ENCODE measurements around the gene PSMD13.

The PSMD13 gene

DNA sequence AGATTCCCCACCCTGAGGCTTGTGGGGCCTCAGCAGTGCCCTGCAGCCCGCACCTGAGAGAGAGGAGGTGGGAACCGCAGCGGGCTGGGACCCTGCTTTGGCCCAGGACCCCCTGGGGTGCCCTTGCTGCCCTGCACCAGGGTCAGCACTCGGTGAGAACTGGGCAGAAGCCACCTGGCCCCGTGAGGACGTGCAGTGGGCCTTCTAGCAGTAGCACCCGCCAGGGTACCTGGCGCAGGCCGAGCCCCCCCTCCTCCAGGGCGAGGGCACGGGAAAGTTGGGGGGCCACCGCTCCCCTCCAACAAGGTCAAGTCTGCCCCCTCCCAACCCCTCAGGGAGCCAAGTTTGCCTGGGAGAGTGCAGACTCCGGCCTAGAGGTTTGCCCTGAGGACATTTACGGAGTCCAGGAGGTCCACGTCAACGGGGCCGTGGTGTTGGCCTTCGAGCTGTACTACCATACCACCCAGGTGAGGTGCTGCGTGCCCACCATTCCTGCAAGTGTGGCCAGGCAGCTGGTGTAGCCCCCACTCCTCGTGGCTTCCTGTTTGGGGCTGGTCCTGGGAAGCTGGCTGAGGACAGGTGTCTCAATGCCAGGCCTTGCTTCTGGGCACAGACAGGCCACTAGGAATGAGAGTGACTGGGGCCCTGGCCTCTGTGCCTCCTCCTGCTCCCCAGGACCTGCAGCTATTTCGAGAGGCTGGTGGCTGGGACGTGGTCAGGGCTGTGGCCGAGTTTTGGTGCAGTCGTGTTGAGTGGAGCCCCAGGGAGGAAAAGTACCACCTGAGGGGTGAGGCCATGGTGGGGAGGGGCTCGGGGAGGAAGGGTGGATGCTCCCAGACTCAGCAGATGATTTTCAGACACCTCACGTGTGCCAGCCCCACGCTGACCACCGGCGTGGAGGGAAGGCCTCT lies 55.7 kb downstream of the PSMD13 start:
- Histone ChIP-seq H3K4me2 (ENCODE audit: low read depth, low read length, poor library complexity, severe bottlenecking) (no peak overlapping the region), H3K4me3 (ENCODE audit: insufficient read depth, low read length, poor library complexity, severe bottlenecking) (no peak overlapping the region), H3K27ac (ENCODE audit: low read depth, low read length) (no peak overlapping the region), H3F3A (ENCODE audit: insufficient read depth) (no peaks in the 10 kb centered on the region), H3K9me2 (replicated peaks; ENCODE audit: insufficient read depth, low read length) (no peaks in the 10 kb centered on the region), H3K36me3 (ENCODE audit: low read length) (no peaks in the 10 kb centered on the region), H3K27me3 (ENCODE audit: low read length) (no peaks in the 10 kb centered on the region), H4K20me1 (ENCODE audit: low read depth, low read length) (no peaks in the 10 kb centered on the region), H3K79me2 (ENCODE audit: insufficient read depth, low read length) (no peaks in the 10 kb centered on the region), H2AFZ (ENCODE audit: low read depth, low read length, severe bottlenecking) (no peak overlapping the region), H3K9me3 (ENCODE audit: insufficient read depth, low read length) (no peaks in the 10 kb centered on the region), H3K9ac (ENCODE audit: low read length) (no peak overlapping the region)
- TF ChIP-seq EZH2phosphoT487 (conservative IDR thresholded peaks at IDR 0.05; ENCODE audit: low read length), result no peak
- TF ChIP-seq, protein P1, sequence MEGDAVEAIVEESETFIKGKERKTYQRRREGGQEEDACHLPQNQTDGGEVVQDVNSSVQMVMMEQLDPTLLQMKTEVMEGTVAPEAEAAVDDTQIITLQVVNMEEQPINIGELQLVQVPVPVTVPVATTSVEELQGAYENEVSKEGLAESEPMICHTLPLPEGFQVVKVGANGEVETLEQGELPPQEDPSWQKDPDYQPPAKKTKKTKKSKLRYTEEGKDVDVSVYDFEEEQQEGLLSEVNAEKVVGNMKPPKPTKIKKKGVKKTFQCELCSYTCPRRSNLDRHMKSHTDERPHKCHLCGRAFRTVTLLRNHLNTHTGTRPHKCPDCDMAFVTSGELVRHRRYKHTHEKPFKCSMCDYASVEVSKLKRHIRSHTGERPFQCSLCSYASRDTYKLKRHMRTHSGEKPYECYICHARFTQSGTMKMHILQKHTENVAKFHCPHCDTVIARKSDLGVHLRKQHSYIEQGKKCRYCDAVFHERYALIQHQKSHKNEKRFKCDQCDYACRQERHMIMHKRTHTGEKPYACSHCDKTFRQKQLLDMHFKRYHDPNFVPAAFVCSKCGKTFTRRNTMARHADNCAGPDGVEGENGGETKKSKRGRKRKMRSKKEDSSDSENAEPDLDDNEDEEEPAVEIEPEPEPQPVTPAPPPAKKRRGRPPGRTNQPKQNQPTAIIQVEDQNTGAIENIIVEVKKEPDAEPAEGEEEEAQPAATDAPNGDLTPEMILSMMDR (IDR thresholded peaks at IDR 0.05; ENCODE audit: insufficient read depth, low read length, poor library complexity, severe bottlenecking), result no peak

DNA sequence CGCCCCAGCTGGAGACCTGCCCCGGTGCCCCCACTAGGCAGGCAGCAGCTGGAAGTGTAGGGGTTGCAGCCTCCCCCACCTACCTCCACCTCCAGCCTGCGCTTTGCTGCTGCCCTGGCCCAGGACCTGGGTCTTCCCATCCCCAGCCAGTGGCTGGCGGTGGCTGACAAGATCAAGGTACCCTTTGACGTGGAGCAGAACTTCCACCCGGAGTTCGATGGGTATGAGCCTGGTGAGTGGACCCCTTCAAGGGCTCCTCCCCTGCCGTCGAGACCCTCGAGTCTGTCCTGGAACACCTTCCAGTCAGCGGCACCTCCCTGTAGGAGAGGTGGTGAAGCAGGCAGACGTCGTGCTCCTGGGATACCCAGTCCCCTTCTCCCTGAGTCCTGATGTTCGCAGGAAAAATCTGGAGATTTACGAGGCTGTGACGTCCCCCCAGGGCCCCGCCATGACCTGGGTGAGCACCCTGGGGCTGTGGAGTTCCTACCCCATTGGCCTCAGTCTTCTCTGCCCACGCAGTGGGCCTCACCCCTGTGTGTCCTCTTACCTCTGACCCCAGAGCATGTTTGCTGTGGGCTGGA lies 56.6 kb downstream of the PSMD13 start:
- no peaks in the 10 kb centered on the region for H3K27me3 ChIP-seq (ENCODE audit: low read length)
- TF ChIP-seq, protein P1 (IDR thresholded peaks at IDR 0.05; ENCODE audit: insufficient read depth, low read length, poor library complexity, severe bottlenecking), result no peak
- TF ChIP-seq EZH2phosphoT487 (conservative IDR thresholded peaks at IDR 0.05; ENCODE audit: low read length), result no peak
- H3K9me3 ChIP-seq (ENCODE audit: insufficient read depth, low read length), result no peaks in the 10 kb centered on the region
- no peak overlapping the region for H3K27ac ChIP-seq (ENCODE audit: low read depth, low read length)
- no peaks in the 10 kb centered on the region for H3K9me2 ChIP-seq (replicated peaks; ENCODE audit: insufficient read depth, low read length)
- H3K9ac ChIP-seq (ENCODE audit: low read length), result no peak overlapping the region
- no peaks in the 10 kb centered on the region for H4K20me1 ChIP-seq (ENCODE audit: low read depth, low read length)
- H3K4me3 ChIP-seq (ENCODE audit: insufficient read depth, low read length, poor library complexity, severe bottlenecking), result no peak overlapping the region
- H3K79me2 ChIP-seq (ENCODE audit: insufficient read depth, low read length), result no peaks in the 10 kb centered on the region
- H3K4me2 ChIP-seq (ENCODE audit: low read depth, low read length, poor library complexity, severe bottlenecking), result no peak overlapping the region
- no peaks in the 10 kb centered on the region for H3K36me3 ChIP-seq (ENCODE audit: low read length)
- H2AFZ ChIP-seq (ENCODE audit: low read depth, low read length, severe bottlenecking), result no peak overlapping the region
- H3F3A ChIP-seq (ENCODE audit: insufficient read depth), result no peaks in the 10 kb centered on the region

DNA sequence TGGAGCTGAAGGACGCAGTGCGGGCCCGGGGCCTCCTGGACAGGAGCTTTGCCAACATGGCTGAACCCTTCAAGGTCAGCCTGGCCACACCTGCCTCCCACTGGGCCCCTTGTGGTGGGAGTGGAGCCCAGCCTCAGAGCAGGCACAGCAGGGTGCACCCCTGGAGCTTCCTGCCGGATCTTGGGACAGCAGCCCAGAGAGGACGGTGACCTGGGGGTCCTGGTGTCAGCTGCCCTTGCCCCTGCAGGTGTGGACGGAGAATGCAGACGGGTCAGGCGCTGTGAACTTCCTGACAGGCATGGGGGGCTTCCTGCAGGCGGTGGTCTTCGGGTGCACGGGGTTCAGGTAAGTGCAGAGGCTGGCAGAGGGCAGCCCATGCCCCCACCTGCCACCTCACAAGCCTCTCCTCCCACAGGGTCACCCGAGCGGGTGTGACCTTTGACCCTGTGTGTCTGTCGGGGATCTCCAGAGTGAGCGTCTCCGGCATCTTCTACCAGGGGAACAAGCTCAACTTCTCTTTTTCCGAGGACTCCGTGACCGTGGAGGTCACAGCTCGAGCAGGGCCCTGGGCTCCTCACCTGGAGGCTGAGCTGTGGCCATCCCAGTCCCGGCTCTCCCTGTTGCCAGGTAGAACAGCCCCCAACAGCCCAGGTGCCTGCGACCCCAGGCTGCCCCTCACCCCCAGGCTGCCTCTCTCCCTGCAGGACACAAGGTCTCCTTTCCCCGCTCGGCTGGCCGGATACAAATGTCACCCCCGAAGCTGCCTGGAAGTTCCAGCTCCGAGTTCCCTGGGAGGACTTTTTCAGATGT lies 57.3 kb downstream of the PSMD13 start:
- TF ChIP-seq EZH2phosphoT487 (conservative IDR thresholded peaks at IDR 0.05; ENCODE audit: low read length), result no peak
- TF ChIP-seq, protein P1 (IDR thresholded peaks at IDR 0.05; ENCODE audit: insufficient read depth, low read length, poor library complexity, severe bottlenecking), result no peak
- Histone ChIP-seq H3K9ac (ENCODE audit: low read length) (no peak overlapping the region), H4K20me1 (ENCODE audit: low read depth, low read length) (no peaks in the 10 kb centered on the region), H3K9me3 (ENCODE audit: insufficient read depth, low read length) (no peaks in the 10 kb centered on the region), H3K4me3 (ENCODE audit: insufficient read depth, low read length, poor library complexity, severe bottlenecking) (no peak overlapping the region), H3K4me2 (ENCODE audit: low read depth, low read length, poor library complexity, severe bottlenecking) (no peak overlapping the region), H3K9me2 (replicated peaks; ENCODE audit: insufficient read depth, low read length) (no peaks in the 10 kb centered on the region), H3K27me3 (ENCODE audit: low read length) (no peaks in the 10 kb centered on the region), H2AFZ (ENCODE audit: low read depth, low read length, severe bottlenecking) (no peak overlapping the region), H3K27ac (ENCODE audit: low read depth, low read length) (no peak overlapping the region), H3F3A (ENCODE audit: insufficient read depth) (no peaks in the 10 kb centered on the region), H3K79me2 (ENCODE audit: insufficient read depth, low read length) (no peaks in the 10 kb centered on the region), H3K36me3 (ENCODE audit: low read length) (no peaks in the 10 kb centered on the region)
